Neural progenitor cell (in vitro differentiated cells): Measurements from ENCODE around the gene MACC1.

ENCODE experiments used
- CTCF ChIP-seq: fragments of 200-600 bp; sonication (generic); IDR thresholded peaks from 2 replicates; pipeline ENCODE4 v1.5.1; 2017; ENCODE audit warnings: antibody characterized with exemption, mild to moderate bottlenecking
- EZH2 ChIP-seq: fragments of 200-600 bp; sonication (generic); IDR thresholded peaks from 2 replicates; pipeline ENCODE4 v1.6.1; 2017; ENCODE audit warnings: antibody characterized with exemption, mild to moderate bottlenecking, moderate library complexity
- EZH2phosphoT487 ChIP-seq: fragments of 200-600 bp; sonication (generic); IDR thresholded peaks from 2 replicates; pipeline ENCODE4 v1.6.1; 2017; ENCODE audit warnings: antibody characterized with exemption

DNA sequence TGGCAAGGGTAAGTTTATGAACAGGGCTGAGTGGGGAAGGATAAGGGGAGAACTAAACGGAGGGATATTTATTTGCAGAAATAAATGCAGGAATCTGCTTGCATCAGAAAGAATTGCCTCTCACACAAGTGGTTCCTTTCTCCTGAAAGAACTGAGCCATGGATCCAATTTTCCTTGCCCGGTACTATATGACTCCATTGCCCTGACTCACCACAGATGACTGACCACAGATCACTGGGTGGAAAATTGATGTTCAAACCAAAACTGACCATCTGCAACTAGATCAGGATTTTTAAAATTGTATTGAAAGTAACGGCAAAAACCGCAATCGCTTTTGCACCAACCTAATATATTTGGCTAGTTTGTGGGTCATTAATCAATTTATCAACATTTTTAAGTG, 6.2 kb upstream of the MACC1 start:
- TF ChIP-seq EZH2phosphoT487 (no peak), EZH2 (no peak), CTCF (no peak)
